Keratinocyte (primary cell): ENCODE results near the gene TCF7L2. TPM values are rescaled to one million over a fixed set of nuclear protein-coding genes. Genes with fewer than 3 reads are reported as not detected.

Experiments
- DNase-seq: peaks from one replicate; pipeline ENCODE4 v3.0.0-alpha.2; 2011; ENCODE audit warnings: low read depth, missing footprints, low spot score
- FAIRE-seq: peaks from 2 replicates; lab custom pipeline; 2011; peaks lifted over from hg19 to GRCh38; lab: Jason Lieb, UNC
- H2AFZ ChIP-seq: 2 replicates; pipeline ENCODE4 v1.6.0; 2012; ENCODE audit warnings: low read length, control low read depth, inconsistent platforms; ENCODE audit not compliant: control insufficient read depth
- H3K27ac ChIP-seq: 2 replicates; pipeline ENCODE4 v1.5.1; 2011; ENCODE audit warnings: low read length; ENCODE audit not compliant: control insufficient read depth, insufficient read depth
- H3K27me3 ChIP-seq: 3 replicates; pipeline ENCODE4 v1.6.0; 2011; ENCODE audit warnings: low read length; ENCODE audit not compliant: control insufficient read depth, insufficient read depth; ENCODE audit errors: extremely low read depth
- H3K36me3 ChIP-seq, 2 experiments: 2 replicates in 1 of 2; 3 replicates in 1 of 2; pipeline ENCODE4 v1.5.1; 2011; ENCODE audit warnings: low read length in 2 of 2, mild to moderate bottlenecking in 1 of 2; ENCODE audit not compliant: control insufficient read depth in 2 of 2, insufficient read depth in 2 of 2; ENCODE audit errors: extremely low read depth in 1 of 2
- H3K4me1 ChIP-seq: 3 replicates; pipeline ENCODE4 v1.5.1; 2011; ENCODE audit warnings: low read length; ENCODE audit not compliant: control insufficient read depth, insufficient read depth; ENCODE audit errors: extremely low read depth
- H3K4me2 ChIP-seq: 3 replicates; pipeline ENCODE4 v1.6.0; 2011; ENCODE audit warnings: low read depth, low read length; ENCODE audit not compliant: control insufficient read depth, insufficient read depth; ENCODE audit errors: extremely low read depth
- H3K4me3 ChIP-seq, 3 experiments: fragments of 200-600 bp in 1 of 3; sonication (generic) in 1 of 3; 2 replicates in 2 of 3; 3 replicates in 1 of 3; pipeline ENCODE4 v1.5.1; 2011 to 2016; ENCODE audit warnings: low read length in 3 of 3, mild to moderate bottlenecking in 3 of 3, control low read depth in 2 of 3, inconsistent platforms in 1 of 3, low read depth in 1 of 3, mixed read lengths in 1 of 3, mixed run types in 1 of 3, moderate library complexity in 1 of 3; ENCODE audit not compliant: control insufficient read depth in 2 of 3, insufficient read depth in 2 of 3; ENCODE audit errors: extremely low read depth in 1 of 3
- H3K79me2 ChIP-seq: 2 replicates; pipeline ENCODE4 v1.6.0; 2012; ENCODE audit warnings: low read length; ENCODE audit not compliant: control insufficient read depth, insufficient read depth
- H3K9ac ChIP-seq: 3 replicates; pipeline ENCODE4 v1.6.0; 2011; ENCODE audit warnings: low read length; ENCODE audit not compliant: control insufficient read depth, insufficient read depth; ENCODE audit errors: extremely low read depth
- H3K9me1 ChIP-seq: 3 replicates; pipeline ENCODE4 v1.6.0; 2011; ENCODE audit warnings: low read length; ENCODE audit not compliant: control insufficient read depth, insufficient read depth; ENCODE audit errors: extremely low read depth
- H3K9me3 ChIP-seq: 2 replicates; pipeline ENCODE4 v1.5.1; 2012; ENCODE audit warnings: low read depth, low read length; ENCODE audit not compliant: control insufficient read depth
- H4K20me1 ChIP-seq: 3 replicates; pipeline ENCODE4 v1.6.0; 2011; ENCODE audit warnings: low read length; ENCODE audit not compliant: control insufficient read depth, insufficient read depth; ENCODE audit errors: extremely low read depth
- EZH2 ChIP-seq: IDR thresholded peaks from one replicate; pipeline ENCODE4 v1.6.1; 2012; ENCODE audit warnings: inconsistent platforms, mild to moderate bottlenecking, low read length, moderate library complexity
- dilution Hi-C: fragments of 300-500 bp; cut with MboI; formaldehyde crosslinking; loops from one replicate; pipeline ENCODE4 v1.7.0; 2020; ENCODE audit warnings: low sequenced_read_pairs; ENCODE audit not compliant: extremely low pct_ligation_motif_present
- polyA plus RNA-seq, 5 experiments: library from polyadenylated mRNA; depleted of rRNA in 3 of 5; stranded (reverse) in 3 of 5; stranded (forward) in 1 of 5; unstranded in 1 of 5; fragments of >200 nt; gene quantifications; 1 replicate in 1 of 5; 2 replicates in 3 of 5; 3 replicates in 1 of 5; pipeline versions ENCODE4 v1.2.1 to v1.2.3, GENCODE V29; 2011 to 2012; ENCODE audit warnings: missing spikeins in 2 of 5, low read depth in 1 of 5, low replicate concordance in 1 of 5
- TF ChIP-seq, protein P1 (sequence below), 3 experiments: IDR thresholded peaks in 1 of 3; conservative IDR thresholded peaks in 1 of 3; optimal IDR thresholded peaks in 1 of 3; 2 replicates in 2 of 3; 3 replicates in 1 of 3; pipeline versions ENCODE3 to v1.5.1; 2011; ENCODE audit warnings: low read length in 3 of 3, mild to moderate bottlenecking in 3 of 3, moderate library complexity in 2 of 3, control low read depth in 1 of 3, inconsistent platforms in 1 of 3; ENCODE audit not compliant: insufficient read depth in 2 of 3; ENCODE audit errors: extremely low read depth in 1 of 3

The TCF7L2 gene
- polyA plus RNA-seq, 1 donor (not counting 4 experiments of a cell fraction or from before 2014, with no cell fraction given): 2.5 TPM

DNA sequence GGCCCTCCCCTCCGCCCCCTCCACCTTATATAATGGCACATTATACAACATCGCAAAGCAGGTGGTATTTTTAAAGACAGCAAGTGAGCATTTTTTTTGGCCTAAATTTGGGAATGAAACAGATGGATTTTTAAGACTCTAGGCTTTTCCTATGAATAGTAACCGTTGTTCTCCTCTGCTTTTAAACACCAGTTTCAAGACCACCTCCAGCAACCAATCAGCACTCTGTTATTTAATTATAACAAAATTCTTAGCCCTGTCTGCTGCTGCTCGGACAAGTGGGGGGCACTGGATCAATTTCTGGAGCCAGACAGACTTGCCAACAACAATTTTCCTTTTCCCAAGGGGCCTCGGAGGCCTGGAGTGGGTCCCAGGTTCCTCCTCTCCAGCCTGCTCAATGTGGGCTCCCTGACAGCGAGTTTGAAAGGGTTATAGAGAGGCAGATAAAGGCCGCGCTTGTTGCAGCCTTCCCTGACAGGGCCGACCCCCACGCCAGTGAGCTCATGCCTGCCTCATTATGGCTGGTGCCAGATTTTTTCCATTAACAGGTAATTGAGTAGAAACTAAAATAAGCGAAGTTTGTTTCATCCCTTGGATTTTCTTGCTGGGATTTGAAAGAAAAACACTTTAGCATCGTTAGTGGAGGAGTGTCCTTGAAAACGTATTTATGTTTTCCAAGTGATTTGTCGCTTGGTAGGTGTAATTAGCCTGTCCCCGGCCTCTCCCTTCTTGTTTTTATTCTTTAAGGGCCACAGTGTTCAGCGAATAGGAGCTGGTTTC, 227.3 kb downstream of the TCF7L2 start:
- Histone ChIP-seq H3K9me1 (no peaks in the 10 kb centered on the region), H3K79me2 (no peaks in the 10 kb centered on the region), H3K4me1 (no peaks in the 10 kb centered on the region), H3K36me3 (no peaks in the 10 kb centered on the region), H3K9ac (no peak overlapping the region), H3K27me3 (no peaks in the 10 kb centered on the region), H4K20me1 (no peaks in the 10 kb centered on the region), H3K4me2 (no peak overlapping the region), H3K9me3 (no peaks in the 10 kb centered on the region), H3K4me3 (no peak overlapping the region), H2AFZ (no peak overlapping the region), H3K27ac (no peak overlapping the region)
- TF ChIP-seq EZH2: no peak
- TF ChIP-seq, protein P1, sequence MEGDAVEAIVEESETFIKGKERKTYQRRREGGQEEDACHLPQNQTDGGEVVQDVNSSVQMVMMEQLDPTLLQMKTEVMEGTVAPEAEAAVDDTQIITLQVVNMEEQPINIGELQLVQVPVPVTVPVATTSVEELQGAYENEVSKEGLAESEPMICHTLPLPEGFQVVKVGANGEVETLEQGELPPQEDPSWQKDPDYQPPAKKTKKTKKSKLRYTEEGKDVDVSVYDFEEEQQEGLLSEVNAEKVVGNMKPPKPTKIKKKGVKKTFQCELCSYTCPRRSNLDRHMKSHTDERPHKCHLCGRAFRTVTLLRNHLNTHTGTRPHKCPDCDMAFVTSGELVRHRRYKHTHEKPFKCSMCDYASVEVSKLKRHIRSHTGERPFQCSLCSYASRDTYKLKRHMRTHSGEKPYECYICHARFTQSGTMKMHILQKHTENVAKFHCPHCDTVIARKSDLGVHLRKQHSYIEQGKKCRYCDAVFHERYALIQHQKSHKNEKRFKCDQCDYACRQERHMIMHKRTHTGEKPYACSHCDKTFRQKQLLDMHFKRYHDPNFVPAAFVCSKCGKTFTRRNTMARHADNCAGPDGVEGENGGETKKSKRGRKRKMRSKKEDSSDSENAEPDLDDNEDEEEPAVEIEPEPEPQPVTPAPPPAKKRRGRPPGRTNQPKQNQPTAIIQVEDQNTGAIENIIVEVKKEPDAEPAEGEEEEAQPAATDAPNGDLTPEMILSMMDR (optimal IDR thresholded peaks at IDR 0.05 in 1 of 3, IDR thresholded peaks at IDR 0.05 in 1 of 3, conservative IDR thresholded peaks at IDR 0.05 in 1 of 3; ENCODE audit: extremely low read depth in 1 of 3, insufficient read depth in 2 of 3, low read length in 3 of 3): no peak
- DNase-seq (no peak), FAIRE-seq (no peak)
- dilution Hi-C loops: no loop called here

DNA sequence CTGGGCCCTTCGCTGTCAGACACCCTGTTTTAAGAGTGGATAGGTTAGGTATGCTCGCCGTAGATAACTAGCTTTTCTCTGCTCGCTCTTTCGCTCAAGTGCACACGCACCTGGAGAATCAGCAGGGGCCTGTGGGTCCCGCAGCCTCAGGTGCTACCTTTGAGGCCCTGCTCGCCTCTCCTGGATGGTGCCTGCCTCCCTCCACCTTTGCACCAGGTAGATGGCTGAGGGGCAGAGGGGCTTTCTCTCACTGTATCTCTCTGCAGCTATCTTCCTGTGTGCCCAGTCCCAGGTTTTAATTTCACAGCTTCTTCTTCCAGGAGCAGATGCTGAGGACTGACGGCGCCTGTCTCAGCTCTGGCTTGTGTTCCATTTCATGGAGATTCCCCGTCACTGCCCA, 227.9 kb downstream of the TCF7L2 start:
- TF ChIP-seq, protein P1 (optimal IDR thresholded peaks at IDR 0.05 in 1 of 3, IDR thresholded peaks at IDR 0.05 in 1 of 3, conservative IDR thresholded peaks at IDR 0.05 in 1 of 3; ENCODE audit: extremely low read depth in 1 of 3, insufficient read depth in 2 of 3, low read length in 3 of 3): no peak
- no peak for TF ChIP-seq EZH2
- no peaks in the 10 kb centered on the region for H3K79me2 ChIP-seq
- H2AFZ ChIP-seq: no peak overlapping the region
- dilution Hi-C loops: no loop called here
- H3K4me2 ChIP-seq: no peak overlapping the region
- no peak overlapping the region for H3K27ac ChIP-seq
- no peak overlapping the region for H3K4me3 ChIP-seq
- H4K20me1 ChIP-seq: no peaks in the 10 kb centered on the region
- no peak overlapping the region for H3K9ac ChIP-seq
- FAIRE-seq: no peak
- no peaks in the 10 kb centered on the region for H3K36me3 ChIP-seq
- H3K27me3 ChIP-seq: no peaks in the 10 kb centered on the region
- H3K4me1 ChIP-seq: no peaks in the 10 kb centered on the region
- no peak for DNase-seq
- H3K9me3 ChIP-seq: no peaks in the 10 kb centered on the region
- H3K9me1 ChIP-seq: no peaks in the 10 kb centered on the region
